H1 (cell line): Measurements from ENCODE around the gene CLDN16. TPM values are rescaled to one million over a fixed set of nuclear protein-coding genes. Genes with fewer than 3 reads are reported as not detected.

Experiments
- CTCF ChIA-PET: fragments of 300-600 bp; sonication (Branson Sonifier 250); formaldehyde crosslinking; loops from one replicate; lab custom pipeline; 2021; ENCODE audit not compliant: partially characterized antibody; lab: Charles Lee
- POLR2A ChIA-PET: fragments of 300-600 bp; sonication (Branson Sonifier 250); formaldehyde crosslinking; loops from one replicate; lab custom pipeline; 2021; ENCODE audit warnings: inconsistent platforms; ENCODE audit not compliant: partially characterized antibody; lab: Charles Lee
- DNase-seq, 2 experiments: peaks; one replicate each; pipeline versions ENCODE4 v3.0.0 to v3.0.0-alpha.2; 2010 to 2022; ENCODE audit warnings: low spot score in 2 of 2, low read depth in 1 of 2, mixed read lengths in 1 of 2
- FAIRE-seq: peaks from 2 replicates; lab custom pipeline; 2011; peaks lifted over from hg19 to GRCh38; lab: Jason Lieb, UNC
- H2AFZ ChIP-seq: 2 replicates; pipeline ENCODE4 v1.8.1; 2012; ENCODE audit warnings: low read length, inconsistent platforms
- H2AK5ac ChIP-seq: 2 replicates; pipeline ENCODE4 v1.6.1; 2013; ENCODE audit warnings: low read depth, low read length
- H2BK120ac ChIP-seq: replicated peaks from 2 replicates; pipeline ENCODE3; 2013; ENCODE audit warnings: low read depth, low read length, inconsistent platforms
- H2BK12ac ChIP-seq: 2 replicates; pipeline ENCODE4 v1.6.1; 2013; ENCODE audit warnings: low read depth, low read length
- H2BK15ac ChIP-seq: 2 replicates; pipeline ENCODE4 v1.6.1; 2013; ENCODE audit warnings: low read length
- H2BK20ac ChIP-seq: 2 replicates; pipeline ENCODE4 v1.6.1; 2013; ENCODE audit warnings: low read length
- H2BK5ac ChIP-seq: 2 replicates; pipeline ENCODE4 v1.6.1; 2013; ENCODE audit warnings: low read depth, low read length
- H3K14ac ChIP-seq: 2 replicates; pipeline ENCODE4 v1.6.1; 2013; ENCODE audit warnings: inconsistent platforms; ENCODE audit not compliant: insufficient read length
- H3K18ac ChIP-seq: 2 replicates; pipeline ENCODE4 v1.6.1; 2013; ENCODE audit warnings: low read length; ENCODE audit errors: extremely low read depth
- H3K23ac ChIP-seq: 2 replicates; pipeline ENCODE4 v1.6.1; 2013; ENCODE audit warnings: inconsistent platforms; ENCODE audit not compliant: insufficient read length
- H3K23me2 ChIP-seq: 2 replicates; pipeline ENCODE4 v1.6.1; 2013; ENCODE audit warnings: low read depth, low read length
- H3K27ac ChIP-seq: 2 replicates; pipeline ENCODE4 v1.6.1; 2011; ENCODE audit warnings: low read depth, low read length, inconsistent platforms
- H3K27me3 ChIP-seq, 4 experiments: replicated peaks in 1 of 4; 1 replicate in 1 of 4; 2 replicates in 3 of 4; pipeline versions ENCODE4 v1.6.1 to v1.8.1; 2011 to 2013; ENCODE audit warnings: low read length in 3 of 4, mild to moderate bottlenecking in 3 of 4, inconsistent platforms in 2 of 4, mixed read lengths in 2 of 4, moderate library complexity in 1 of 4; ENCODE audit not compliant: control insufficient read depth in 3 of 4, insufficient read depth in 3 of 4; ENCODE audit errors: extremely low read depth in 1 of 4
- H3K36me3 ChIP-seq, 4 experiments: 2 replicates each; pipeline versions ENCODE4 v1.6.1 to v1.8.1; 2011 to 2013; ENCODE audit warnings: mild to moderate bottlenecking in 4 of 4, low read length in 3 of 4, moderate library complexity in 2 of 4, control low read depth in 1 of 4, inconsistent platforms in 1 of 4; ENCODE audit not compliant: insufficient read depth in 4 of 4, control insufficient read depth in 2 of 4
- H3K4ac ChIP-seq: replicated peaks from 2 replicates; pipeline ENCODE3; 2013; ENCODE audit warnings: low read length, low read depth, mixed read lengths, inconsistent platforms; ENCODE audit not compliant: insufficient read length
- H3K4me1 ChIP-seq, 4 experiments: replicated peaks in 1 of 4; 1 replicate in 1 of 4; 2 replicates in 3 of 4; pipeline versions ENCODE4 v1.6.1 to v1.8.1; 2011 to 2013; ENCODE audit warnings: low read length in 3 of 4, inconsistent platforms in 2 of 4, mixed read lengths in 1 of 4; ENCODE audit not compliant: insufficient read depth in 4 of 4, control insufficient read depth in 3 of 4
- H3K4me2 ChIP-seq, 2 experiments: 2 replicates each; pipeline versions ENCODE4 v1.6.1 to v1.8.1; 2011 to 2013; ENCODE audit warnings: low read depth in 2 of 2, low read length in 2 of 2, control low read depth in 1 of 2, inconsistent platforms in 1 of 2, mild to moderate bottlenecking in 1 of 2; ENCODE audit not compliant: insufficient read depth in 1 of 2
- H3K4me3 ChIP-seq, 4 experiments: fragments of 200-600, 300-600 bp in 1 of 4; sonication (generic), shearing (Covaris generic), sonication (Bioruptor Twin) in 1 of 4; 2 replicates each; pipeline versions ENCODE4 v1.5.1 to v1.8.1; 2011 to 2016; ENCODE audit warnings: low read length in 4 of 4, low read depth in 3 of 4, control low read depth in 2 of 4, inconsistent platforms in 2 of 4, mild to moderate bottlenecking in 2 of 4, mixed read lengths in 1 of 4, moderate library complexity in 1 of 4; ENCODE audit not compliant: insufficient read depth in 2 of 4; ENCODE audit errors: extremely low read depth in 1 of 4
- H3K56ac ChIP-seq: replicated peaks from 2 replicates; pipeline ENCODE3; 2013; ENCODE audit warnings: low read depth, mild to moderate bottlenecking, mixed read lengths, low read length, inconsistent platforms; ENCODE audit not compliant: insufficient read length
- H3K79me1 ChIP-seq: 2 replicates; pipeline ENCODE4 v1.6.1; 2013; ENCODE audit warnings: low read depth, low read length, control low read depth
- H3K79me2 ChIP-seq, 2 experiments: 2 replicates each; pipeline versions ENCODE4 v1.6.1 to v1.8.1; 2012 to 2013; ENCODE audit warnings: low read length in 2 of 2, mild to moderate bottlenecking in 2 of 2, inconsistent platforms in 1 of 2; ENCODE audit not compliant: insufficient read depth in 2 of 2, control insufficient read depth in 1 of 2
- H3K9ac ChIP-seq, 4 experiments: replicated peaks in 1 of 4; 1 replicate in 1 of 4; 2 replicates in 3 of 4; pipeline versions ENCODE4 v1.6.1 to v1.8.1; 2011 to 2013; ENCODE audit warnings: low read depth in 3 of 4, low read length in 3 of 4, control low read depth in 2 of 4, mild to moderate bottlenecking in 2 of 4, moderate library complexity in 2 of 4, inconsistent platforms in 1 of 4; ENCODE audit errors: extremely low read depth in 1 of 4
- H3K9me3 ChIP-seq, 2 experiments: 2 replicates each; pipeline versions ENCODE4 v1.6.1 to v1.8.1; 2012 to 2013; ENCODE audit warnings: mild to moderate bottlenecking in 2 of 2, moderate library complexity in 2 of 2, control low read depth in 1 of 2, inconsistent platforms in 1 of 2, low read depth in 1 of 2, low read length in 1 of 2, mixed read lengths in 1 of 2; ENCODE audit not compliant: insufficient read depth in 2 of 2
- H4K20me1 ChIP-seq, 2 experiments: replicated peaks in 1 of 2; 2 replicates each; pipeline versions ENCODE3 to v1.8.1; 2011 to 2013; ENCODE audit warnings: inconsistent platforms in 2 of 2, low read length in 2 of 2, mild to moderate bottlenecking in 1 of 2; ENCODE audit not compliant: insufficient read depth in 2 of 2, control insufficient read depth in 1 of 2
- H4K5ac ChIP-seq: 2 replicates; pipeline ENCODE4 v1.6.1; 2013; ENCODE audit warnings: low read length, low read depth, mixed read lengths, inconsistent platforms; ENCODE audit not compliant: insufficient read length
- H4K8ac ChIP-seq: 2 replicates; pipeline ENCODE4 v1.8.0; 2013; ENCODE audit warnings: mild to moderate bottlenecking, moderate library complexity, low read length, inconsistent platforms; ENCODE audit not compliant: insufficient read depth; ENCODE audit errors: extremely low read depth
- H4K91ac ChIP-seq: replicated peaks from 2 replicates; pipeline ENCODE3; 2013; ENCODE audit warnings: low read length, mixed read lengths, inconsistent platforms; ENCODE audit not compliant: insufficient read length
- BCL11A ChIP-seq, 2 experiments: IDR thresholded peaks; one replicate each; pipeline ENCODE4 v1.6.1; 2011; ENCODE audit warnings: low read depth in 2 of 2, low read length in 2 of 2, mild to moderate bottlenecking in 2 of 2
- CBX8 ChIP-seq: fragments of 300-800, 300-1000 bp; sonication (generic); IDR thresholded peaks from 2 replicates; pipeline ENCODE4 v1.7.1; 2016; ENCODE audit warnings: low read depth, low read length, borderline replicate concordance
- CEBPB ChIP-seq: IDR thresholded peaks from 2 replicates; pipeline ENCODE4 v1.6.1; 2012; ENCODE audit warnings: low read depth, low read length
- EGR1 ChIP-seq: IDR thresholded peaks from 2 replicates; pipeline ENCODE4 v1.6.1; 2011; ENCODE audit warnings: low read depth, low read length, borderline replicate concordance
- GTF2F1 ChIP-seq: IDR thresholded peaks from 2 replicates; pipeline ENCODE4 v1.6.1; 2012; ENCODE audit warnings: low read depth, low read length, improper control_type of control experiment, borderline replicate concordance
- HDAC2 ChIP-seq, 2 experiments: fragments of 300-600 bp in 1 of 2; sonication (generic) in 1 of 2; IDR thresholded peaks; 2 replicates each; pipeline ENCODE4 v1.6.1; 2011 to 2012; ENCODE audit warnings: low read depth in 2 of 2, low read length in 2 of 2, mild to moderate bottlenecking in 2 of 2, moderate library complexity in 2 of 2, borderline replicate concordance in 1 of 2, inconsistent platforms in 1 of 2
- JUN ChIP-seq: IDR thresholded peaks from 2 replicates; pipeline ENCODE4 v1.6.1; 2011; ENCODE audit warnings: low read depth, mild to moderate bottlenecking, improper control_type of control experiment, low read length
- KDM4A ChIP-seq: IDR thresholded peaks from one replicate; pipeline ENCODE4 v1.7.1; 2012; ENCODE audit warnings: low read depth, mild to moderate bottlenecking, moderate library complexity, low read length, inconsistent platforms; ENCODE audit not compliant: severe bottlenecking
- RBBP5 ChIP-seq: IDR thresholded peaks from 2 replicates; pipeline ENCODE4 v1.7.1; 2012; ENCODE audit warnings: low read depth, mild to moderate bottlenecking, inconsistent platforms, low read length, moderate library complexity, borderline replicate concordance
- RFX5 ChIP-seq: IDR thresholded peaks from 2 replicates; pipeline ENCODE4 v1.6.1; 2011; ENCODE audit warnings: low read depth, low read length, improper control_type of control experiment, borderline replicate concordance
- RNF2 ChIP-seq: fragments of 200-900, 300-1000 bp; sonication (generic); IDR thresholded peaks from 2 replicates; pipeline ENCODE4 v1.7.1; 2016; ENCODE audit warnings: borderline replicate concordance, low read depth, mild to moderate bottlenecking, antibody characterized with exemption, low read length; ENCODE audit not compliant: poor library complexity, severe bottlenecking; ENCODE audit errors: missing control alignments
- RXRA ChIP-seq: IDR thresholded peaks from 2 replicates; pipeline ENCODE4 v1.6.1; 2011; ENCODE audit warnings: low read depth, mild to moderate bottlenecking, low read length, moderate library complexity; ENCODE audit not compliant: insufficient read depth
- SP1 ChIP-seq: IDR thresholded peaks from 2 replicates; pipeline ENCODE4 v1.6.1; 2011; ENCODE audit warnings: low read depth, low read length
- SUZ12 ChIP-seq: fragments of 200-600 bp; sonication (generic); IDR thresholded peaks from 2 replicates; pipeline ENCODE4 v1.6.1; 2012; ENCODE audit warnings: mild to moderate bottlenecking, inconsistent platforms, low read length, moderate library complexity, mixed read lengths
- YY1 ChIP-seq: IDR thresholded peaks from 2 replicates; pipeline ENCODE4 v1.6.1; 2011; ENCODE audit warnings: low read depth, mild to moderate bottlenecking, low read length
- ZNF274 ChIP-seq: IDR thresholded peaks from 2 replicates; pipeline ENCODE4 v1.7.0; 2012; ENCODE audit warnings: low read length, borderline replicate concordance; ENCODE audit errors: extremely low read depth
- polyA plus RNA-seq, 7 experiments: library from polyadenylated mRNA; depleted of rRNA in 3 of 7; stranded (reverse) in 5 of 7; unstranded in 2 of 7; fragments of >200 nt in 5 of 7; fragments of 200-250 nt in 2 of 7; gene quantifications; 1 replicate in 5 of 7; 2 replicates in 1 of 7; 4 replicates in 1 of 7; pipeline versions ENCODE4 v1.2.1 to v1.2.3, GENCODE V29; 2011 to 2013; ENCODE audit warnings: missing spikeins in 2 of 7, mixed read lengths in 2 of 7
- total RNA-seq: library from RNA; stranded (reverse); fragmentation: NEBNext Ultra II Directional; extraction: Animal tissue kit (Norgen Biotek cat#: 25700); gene quantifications from 2 replicates; pipeline ENCODE4 v1.2.1, GENCODE V29; 2021

Gene CLDN16
- total and polyA plus RNA-seq, 2 of the 8 experiments (the other 6 are each of a cell fraction or from before 2014, with no cell fraction given), result not detected

DNA sequence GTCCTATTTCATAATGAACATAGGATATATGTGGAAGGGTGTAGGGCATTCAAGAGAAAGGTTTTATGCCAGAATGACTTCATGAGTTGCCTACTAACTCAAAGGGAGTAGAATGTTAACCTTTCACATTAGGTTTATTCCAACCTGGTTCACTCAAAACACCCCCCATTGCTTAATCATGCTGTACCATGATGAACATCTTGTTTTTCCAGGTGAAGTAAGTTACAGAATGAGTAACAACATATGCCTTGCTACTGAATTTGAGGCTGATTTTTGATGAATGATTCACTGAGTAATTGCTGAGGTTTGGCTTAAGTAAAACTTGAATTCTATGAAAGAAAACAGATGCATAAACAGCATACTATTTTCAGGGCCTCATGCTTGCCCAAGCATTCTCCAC, 5.9 kb upstream of the CLDN16 start:
- Histone ChIP-seq H3K4me1 (no peaks in the 10 kb centered on the region), H2BK15ac (no peak overlapping the region), H4K91ac (no peak overlapping the region), H4K5ac (no peak overlapping the region), H3K79me1 (no peaks in the 10 kb centered on the region), H3K4ac (no peak overlapping the region), H2BK20ac (no peak overlapping the region), H4K20me1 (no peaks in the 10 kb centered on the region), H3K79me2 (no peaks in the 10 kb centered on the region), H2BK5ac (no peak overlapping the region), H2BK12ac (no peak overlapping the region), H3K23ac (no peak overlapping the region), H2AFZ (no peak overlapping the region), H4K8ac (no peak overlapping the region), H3K27ac (no peak overlapping the region), H2AK5ac (no peak overlapping the region), H3K14ac (no peak overlapping the region), H3K9ac (no peak overlapping the region), H3K56ac (no peak overlapping the region), H3K23me2 (no peaks in the 10 kb centered on the region), H2BK120ac (no peak overlapping the region), H3K18ac (no peak overlapping the region), H3K36me3 (no peaks in the 10 kb centered on the region), H3K4me3 (no peak overlapping the region), H3K27me3 (no peaks in the 10 kb centered on the region), H3K4me2 (no peak overlapping the region), H3K9me3 (no peaks in the 10 kb centered on the region)
- CTCF ChIA-PET, result no interaction called here
- DNase-seq (no peak), FAIRE-seq (no peak)
- POLR2A ChIA-PET, result no interaction called here
- TF ChIP-seq RNF2 (no peak), SP1 (no peak), RXRA (no peak), RBBP5 (no peak), KDM4A (no peak), EGR1 (no peak), ZNF274 (no peak), BCL11A (IDR thresholded peaks at IDR 0.05; ENCODE audit: low read depth in 2 of 2, low read length in 2 of 2) (no peak), HDAC2 (IDR thresholded peaks at IDR 0.05; ENCODE audit: borderline replicate concordance in 1 of 2, low read depth in 2 of 2, low read length in 2 of 2) (no peak), CBX8 (no peak), YY1 (no peak), GTF2F1 (no peak), CEBPB (no peak), JUN (no peak), RFX5 (no peak), SUZ12 (no peak)
